Kidney epithelial cell (primary cell): ENCODE results near the gene DMTF1. TPM values are rescaled to one million over a fixed set of nuclear protein-coding genes. Genes with fewer than 3 reads are reported as not detected.

ENCODE experiments used
- DNase-seq: peaks from one replicate; pipeline ENCODE4 v3.0.0-alpha.2; 2010; ENCODE audit warnings: low read depth
- H3K27me3 ChIP-seq: 2 replicates; pipeline ENCODE4 v1.6.0; 2011; ENCODE audit warnings: low read length; ENCODE audit not compliant: control insufficient read depth, insufficient read depth
- H3K36me3 ChIP-seq: 2 replicates; pipeline ENCODE4 v1.5.1; 2011; ENCODE audit warnings: low read length; ENCODE audit not compliant: control insufficient read depth, insufficient read depth
- H3K4me3 ChIP-seq: 2 replicates; pipeline ENCODE4 v1.5.1; 2011; ENCODE audit warnings: low read depth, mild to moderate bottlenecking, control low read depth, low read length
- total RNA-seq: library from RNA; depleted of rRNA; stranded (reverse); fragments of >200 nt; gene quantifications from 2 replicates; pipeline ENCODE4 v1.2.3, GENCODE V29; 2015
- TF ChIP-seq, protein P1 (sequence below): IDR thresholded peaks from 2 replicates; pipeline ENCODE4 v1.5.1; 2011; ENCODE audit warnings: mild to moderate bottlenecking, moderate library complexity, low read length, control low read depth, inconsistent platforms; ENCODE audit not compliant: insufficient read depth, poor library complexity, severe bottlenecking

DMTF1 gene
- total RNA-seq, 1 donor from 2014 or later = 40.4 TPM

- DNase-seq = no peak
- TF ChIP-seq, protein P1, sequence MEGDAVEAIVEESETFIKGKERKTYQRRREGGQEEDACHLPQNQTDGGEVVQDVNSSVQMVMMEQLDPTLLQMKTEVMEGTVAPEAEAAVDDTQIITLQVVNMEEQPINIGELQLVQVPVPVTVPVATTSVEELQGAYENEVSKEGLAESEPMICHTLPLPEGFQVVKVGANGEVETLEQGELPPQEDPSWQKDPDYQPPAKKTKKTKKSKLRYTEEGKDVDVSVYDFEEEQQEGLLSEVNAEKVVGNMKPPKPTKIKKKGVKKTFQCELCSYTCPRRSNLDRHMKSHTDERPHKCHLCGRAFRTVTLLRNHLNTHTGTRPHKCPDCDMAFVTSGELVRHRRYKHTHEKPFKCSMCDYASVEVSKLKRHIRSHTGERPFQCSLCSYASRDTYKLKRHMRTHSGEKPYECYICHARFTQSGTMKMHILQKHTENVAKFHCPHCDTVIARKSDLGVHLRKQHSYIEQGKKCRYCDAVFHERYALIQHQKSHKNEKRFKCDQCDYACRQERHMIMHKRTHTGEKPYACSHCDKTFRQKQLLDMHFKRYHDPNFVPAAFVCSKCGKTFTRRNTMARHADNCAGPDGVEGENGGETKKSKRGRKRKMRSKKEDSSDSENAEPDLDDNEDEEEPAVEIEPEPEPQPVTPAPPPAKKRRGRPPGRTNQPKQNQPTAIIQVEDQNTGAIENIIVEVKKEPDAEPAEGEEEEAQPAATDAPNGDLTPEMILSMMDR = no peak
- Histone ChIP-seq H3K36me3 (no peaks in the 10 kb centered on the region), H3K27me3 (no peaks in the 10 kb centered on the region), H3K4me3 (no peak overlapping the region)
Observed at GRCh38 chr7:87139514-87139913, 12.7 kb upstream of the DMTF1 start.

GRCh38 chr7:87140271-87140748 is 11.9 kb upstream of the DMTF1 start:
- H3K27me3 ChIP-seq = no peaks in the 10 kb centered on the region
- H3K4me3 ChIP-seq = no peak overlapping the region
- DNase-seq = no peak
- no peaks in the 10 kb centered on the region for H3K36me3 ChIP-seq
- TF ChIP-seq, protein P1 = no peak

- TF ChIP-seq, protein P1 = no peak
- H3K36me3 ChIP-seq = no peaks in the 10 kb centered on the region
Observed at GRCh38 chr7:87144173-87144657, 8.0 kb upstream of the DMTF1 start.

GRCh38 chr7:87146740-87147386 is 5.4 kb upstream of the DMTF1 start:
- H3K4me3 ChIP-seq = no peak overlapping the region
- TF ChIP-seq, protein P1 = no peak

More at GRCh38 chr7:87144173-87144657, 8.0 kb upstream of the DMTF1 start:
- Histone ChIP-seq H3K27me3 (no peaks in the 10 kb centered on the region), H3K4me3 (no peak overlapping the region)
- DNase-seq = no peak

DNA sequence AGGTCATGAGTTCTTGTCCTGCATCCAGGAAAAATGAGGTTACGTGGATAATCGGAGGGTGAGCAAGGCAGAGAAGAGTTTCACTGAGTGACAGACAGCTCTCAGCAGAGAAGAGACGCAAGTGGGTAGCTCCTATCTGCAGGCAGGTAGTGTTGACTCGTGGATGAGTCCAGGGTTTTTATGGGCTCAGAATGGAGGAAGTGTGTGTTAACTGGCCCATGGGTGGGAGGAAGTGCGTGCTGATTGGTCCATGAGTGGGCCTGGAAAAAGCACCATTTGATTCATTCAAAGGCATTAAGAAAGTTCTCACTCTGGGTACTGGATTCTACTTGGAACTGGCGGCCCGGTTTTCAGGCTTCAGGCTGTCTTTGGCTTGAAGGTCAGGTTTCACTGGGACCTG is 4.8 kb upstream of the DMTF1 start:
- no peak for DNase-seq
- H3K4me3 ChIP-seq = no peak overlapping the region
- no peaks in the 10 kb centered on the region for H3K27me3 ChIP-seq
- TF ChIP-seq, protein P1 = no peak
- no peaks in the 10 kb centered on the region for H3K36me3 ChIP-seq

More at GRCh38 chr7:87146740-87147386, 5.4 kb upstream of the DMTF1 start:
- Histone ChIP-seq H3K27me3 (no peaks in the 10 kb centered on the region), H3K36me3 (no peaks in the 10 kb centered on the region)
- DNase-seq = no peak

GRCh38 chr7:87148332-87148955 is 3.8 kb upstream of the DMTF1 start:
- Histone ChIP-seq H3K27me3 (no peaks in the 10 kb centered on the region), H3K4me3 (no peak overlapping the region), H3K36me3 (no peaks in the 10 kb centered on the region)
- TF ChIP-seq, protein P1 = peak; percentile 46
- no peak for DNase-seq
